Fibroblast of villous mesenchyme (primary cell): ENCODE data around the gene USP7. TPM values are rescaled to one million over a fixed set of nuclear protein-coding genes. Genes with fewer than 3 reads are reported as not detected.
A peak's percentile ranks its signal among the peaks of the same experiment; 100 is the strongest.

Source experiments
- DNase-seq: peaks from one replicate; pipeline ENCODE4 v3.0.0-alpha.2; 2010; ENCODE audit warnings: low read depth
- H3K4me3 ChIP-seq: 2 replicates; pipeline ENCODE4 v1.5.1; 2011; ENCODE audit warnings: low read depth, mild to moderate bottlenecking, low read length
- CTCF ChIP-seq: IDR thresholded peaks from 2 replicates; pipeline ENCODE4 v1.5.1; 2012; ENCODE audit warnings: low read depth, mild to moderate bottlenecking, low read length; ENCODE audit not compliant: insufficient read depth
- total RNA-seq: library from RNA; depleted of rRNA; stranded (reverse); fragments of >200 nt; gene quantifications from 2 replicates; pipeline ENCODE4 v1.2.3, GENCODE V29; 2012

USP7 gene
- total RNA-seq, 1 donor = 54.4 TPM

GRCh38 chr16:8853150-8853549 is 110.6 kb downstream of the USP7 start:
- no peak for DNase-seq
- TF ChIP-seq CTCF = no peak
- no peak overlapping the region for H3K4me3 ChIP-seq

- DNase-seq = no peak
- no peak for TF ChIP-seq CTCF
- H3K4me3 ChIP-seq = no peak overlapping the region
Measured at GRCh38 chr16:8852534-8852933, 111.2 kb downstream of the USP7 start.

GRCh38 chr16:8851761-8852403 is 111.8 kb downstream of the USP7 start:
- no peak for DNase-seq
- no peak for TF ChIP-seq CTCF
- H3K4me3 ChIP-seq = no peak overlapping the region

GRCh38 chr16:8850279-8850885 is 113.3 kb downstream of the USP7 start:
- no peak for TF ChIP-seq CTCF
- DNase-seq = peak; percentile 83
- no peak overlapping the region for H3K4me3 ChIP-seq

- peak; percentile 89 for DNase-seq
- no peak for TF ChIP-seq CTCF
- H3K4me3 ChIP-seq = no peak overlapping the region
Measured at GRCh38 chr16:8849411-8850011, 114.2 kb downstream of the USP7 start.

GRCh38 chr16:8848939-8849391 is 114.7 kb downstream of the USP7 start:
- DNase-seq = peak; percentile 87
- TF ChIP-seq CTCF = no peak
- H3K4me3 ChIP-seq = no peak overlapping the region
